HL-60 (cell line): ENCODE results near the gene CCNJL.
A peak's percentile ranks its signal among the peaks of the same experiment; 100 is the strongest.

ENCODE experiments used
- DNase-seq, 2 experiments: peaks; one replicate each; pipeline ENCODE4 v3.0.0-alpha.2; 2010 to 2020; ENCODE audit warnings: low read depth in 1 of 2, low spot score in 1 of 2
- H3K27ac ChIP-seq: fragments of 250-450 bp; sonication (Bioruptor Pico); replicated peaks from 2 replicates; pipeline ENCODE4 v1.5.1; 2020; ENCODE audit warnings: mild to moderate bottlenecking, moderate library complexity
- H3K27me3 ChIP-seq: fragments of 250-450 bp; sonication (Bioruptor Pico); 2 replicates; pipeline ENCODE4 v1.5.1; 2021; ENCODE audit warnings: mild to moderate bottlenecking, moderate library complexity; ENCODE audit not compliant: insufficient read depth, poor library complexity, severe bottlenecking
- H3K4me3 ChIP-seq: replicated peaks from 2 replicates; pipeline ENCODE4 v1.5.1; 2011; ENCODE audit warnings: mild to moderate bottlenecking, control low read depth, low read length; ENCODE audit not compliant: insufficient read depth
- GABPA ChIP-seq: IDR thresholded peaks from 2 replicates; pipeline ENCODE4 v1.6.1; 2012; ENCODE audit warnings: low read depth
- POLR2AphosphoS5 ChIP-seq: IDR thresholded peaks from 2 replicates; pipeline ENCODE4 v1.6.1; 2012; ENCODE audit warnings: low read depth
- SPI1 ChIP-seq: IDR thresholded peaks from 2 replicates; pipeline ENCODE4 v1.6.1; 2012; ENCODE audit warnings: low read depth, mild to moderate bottlenecking, borderline replicate concordance
- TF ChIP-seq, protein P1 (sequence below): IDR thresholded peaks from one replicate; pipeline ENCODE4 v1.5.1; 2011; ENCODE audit warnings: low read length, control low read depth, inconsistent platforms; ENCODE audit not compliant: insufficient read depth
- TF ChIP-seq, protein P2 (sequence below): IDR thresholded peaks from 2 replicates; pipeline ENCODE4 v1.6.1; 2012; ENCODE audit warnings: low read depth; ENCODE audit not compliant: insufficient replicate concordance

The CCNJL gene

DNA sequence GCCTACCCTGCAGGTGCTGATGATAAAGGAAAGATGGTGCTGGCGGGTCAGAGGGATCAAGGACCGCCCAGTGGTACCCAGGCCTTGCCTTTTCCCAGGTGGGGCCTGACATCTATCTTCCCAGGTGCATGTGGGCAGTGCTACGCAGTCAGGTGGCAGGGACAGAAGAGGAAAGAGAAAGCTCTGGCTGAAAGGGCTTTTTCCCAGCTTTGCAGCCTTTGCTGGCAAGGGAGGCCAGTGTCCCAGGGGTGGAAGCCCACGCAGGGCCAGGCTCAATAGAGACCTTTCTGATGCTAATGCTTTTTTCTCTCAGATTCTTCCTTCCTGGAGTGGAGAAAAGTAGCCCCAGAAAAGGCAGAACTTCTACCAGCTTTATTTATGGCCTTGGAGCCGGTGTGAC lies 46.3 kb downstream of the CCNJL start:
- DNase-seq = no peak
- Histone ChIP-seq H3K27ac (no peak overlapping the region), H3K4me3 (no peak overlapping the region), H3K27me3 (no peaks in the 10 kb centered on the region)
- no peak for TF ChIP-seq SPI1
- TF ChIP-seq GABPA = no peak
- TF ChIP-seq, protein P1, sequence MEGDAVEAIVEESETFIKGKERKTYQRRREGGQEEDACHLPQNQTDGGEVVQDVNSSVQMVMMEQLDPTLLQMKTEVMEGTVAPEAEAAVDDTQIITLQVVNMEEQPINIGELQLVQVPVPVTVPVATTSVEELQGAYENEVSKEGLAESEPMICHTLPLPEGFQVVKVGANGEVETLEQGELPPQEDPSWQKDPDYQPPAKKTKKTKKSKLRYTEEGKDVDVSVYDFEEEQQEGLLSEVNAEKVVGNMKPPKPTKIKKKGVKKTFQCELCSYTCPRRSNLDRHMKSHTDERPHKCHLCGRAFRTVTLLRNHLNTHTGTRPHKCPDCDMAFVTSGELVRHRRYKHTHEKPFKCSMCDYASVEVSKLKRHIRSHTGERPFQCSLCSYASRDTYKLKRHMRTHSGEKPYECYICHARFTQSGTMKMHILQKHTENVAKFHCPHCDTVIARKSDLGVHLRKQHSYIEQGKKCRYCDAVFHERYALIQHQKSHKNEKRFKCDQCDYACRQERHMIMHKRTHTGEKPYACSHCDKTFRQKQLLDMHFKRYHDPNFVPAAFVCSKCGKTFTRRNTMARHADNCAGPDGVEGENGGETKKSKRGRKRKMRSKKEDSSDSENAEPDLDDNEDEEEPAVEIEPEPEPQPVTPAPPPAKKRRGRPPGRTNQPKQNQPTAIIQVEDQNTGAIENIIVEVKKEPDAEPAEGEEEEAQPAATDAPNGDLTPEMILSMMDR = no peak
- TF ChIP-seq, protein P2, sequence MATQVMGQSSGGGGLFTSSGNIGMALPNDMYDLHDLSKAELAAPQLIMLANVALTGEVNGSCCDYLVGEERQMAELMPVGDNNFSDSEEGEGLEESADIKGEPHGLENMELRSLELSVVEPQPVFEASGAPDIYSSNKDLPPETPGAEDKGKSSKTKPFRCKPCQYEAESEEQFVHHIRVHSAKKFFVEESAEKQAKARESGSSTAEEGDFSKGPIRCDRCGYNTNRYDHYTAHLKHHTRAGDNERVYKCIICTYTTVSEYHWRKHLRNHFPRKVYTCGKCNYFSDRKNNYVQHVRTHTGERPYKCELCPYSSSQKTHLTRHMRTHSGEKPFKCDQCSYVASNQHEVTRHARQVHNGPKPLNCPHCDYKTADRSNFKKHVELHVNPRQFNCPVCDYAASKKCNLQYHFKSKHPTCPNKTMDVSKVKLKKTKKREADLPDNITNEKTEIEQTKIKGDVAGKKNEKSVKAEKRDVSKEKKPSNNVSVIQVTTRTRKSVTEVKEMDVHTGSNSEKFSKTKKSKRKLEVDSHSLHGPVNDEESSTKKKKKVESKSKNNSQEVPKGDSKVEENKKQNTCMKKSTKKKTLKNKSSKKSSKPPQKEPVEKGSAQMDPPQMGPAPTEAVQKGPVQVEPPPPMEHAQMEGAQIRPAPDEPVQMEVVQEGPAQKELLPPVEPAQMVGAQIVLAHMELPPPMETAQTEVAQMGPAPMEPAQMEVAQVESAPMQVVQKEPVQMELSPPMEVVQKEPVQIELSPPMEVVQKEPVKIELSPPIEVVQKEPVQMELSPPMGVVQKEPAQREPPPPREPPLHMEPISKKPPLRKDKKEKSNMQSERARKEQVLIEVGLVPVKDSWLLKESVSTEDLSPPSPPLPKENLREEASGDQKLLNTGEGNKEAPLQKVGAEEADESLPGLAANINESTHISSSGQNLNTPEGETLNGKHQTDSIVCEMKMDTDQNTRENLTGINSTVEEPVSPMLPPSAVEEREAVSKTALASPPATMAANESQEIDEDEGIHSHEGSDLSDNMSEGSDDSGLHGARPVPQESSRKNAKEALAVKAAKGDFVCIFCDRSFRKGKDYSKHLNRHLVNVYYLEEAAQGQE = no peak

- no peaks in the 10 kb centered on the region for H3K27me3 ChIP-seq
- TF ChIP-seq, protein P1 = no peak
- TF ChIP-seq, protein P2 = no peak
- TF ChIP-seq POLR2AphosphoS5 (no peak), GABPA (no peak), SPI1 (no peak)
- H3K27ac ChIP-seq = no peak overlapping the region
- no peak for DNase-seq
- no peak overlapping the region for H3K4me3 ChIP-seq
These were observed 49.0 kb downstream of the CCNJL start for GRCh38 chr5:160263326-160263855.

GRCh38 chr5:160262151-160263074 lies 50.0 kb downstream of the CCNJL start:
- no peak overlapping the region for H3K27ac ChIP-seq
- no peaks in the 10 kb centered on the region for H3K27me3 ChIP-seq
- DNase-seq = peak; percentile 4 to 13
- TF ChIP-seq SPI1 (no peak), POLR2AphosphoS5 (no peak), GABPA (no peak)
- TF ChIP-seq, protein P1 = no peak
- TF ChIP-seq, protein P2 = no peak
- no peak overlapping the region for H3K4me3 ChIP-seq
